Body of pancreas (tissue), 4 donors: ENCODE results near the gene GRIFIN. TPM values are rescaled to one million over a fixed set of nuclear protein-coding genes. Genes with fewer than 3 reads are reported as not detected.
A peak's percentile ranks its signal among the peaks of the same experiment; 100 is the strongest.

Experiments
- ATAC-seq: fragments of 150-250 bp; one replicate; pipeline ENCODE4 v1.9.1; 2016
- DNase-seq, 4 donors: peaks; one replicate each; pipeline ENCODE4 v3.0.0-alpha.2; 2019
- H3K27ac ChIP-seq, 4 donors: fragments of 200-600 bp; sonication (generic); 1 replicate in 3 of 4; 2 replicates in 1 of 4; pipeline versions ENCODE4 v1.5.1 to v1.6.1; 2016 to 2019; ENCODE audit warnings: mild to moderate bottlenecking in 1 of 4, mixed read lengths in 1 of 4, moderate library complexity in 1 of 4
- H3K27me3 ChIP-seq, 2 donors: fragments of 200-600 bp; sonication (generic); one replicate each; pipeline ENCODE4 v1.6.0; 2016; ENCODE audit warnings: mild to moderate bottlenecking in 1 of 2
- H3K36me3 ChIP-seq, 2 donors: fragments of 200-600 bp; sonication (generic); replicated peaks in 1 of 2; 2 replicates each; pipeline ENCODE4 v1.5.1; 2016; ENCODE audit warnings: low read depth in 2 of 2; ENCODE audit not compliant: insufficient read depth in 1 of 2
- H3K4me1 ChIP-seq: fragments of 200-600 bp; sonication (generic); one replicate; pipeline ENCODE4 v1.6.0; 2016
- H3K4me3 ChIP-seq, 2 donors: fragments of 200-600 bp; sonication (generic); 1 replicate in 1 of 2; 2 replicates in 1 of 2; pipeline ENCODE4 v1.5.1; 2016 to 2019
- H3K9me3 ChIP-seq, 3 donors: fragments of 200-600 bp; sonication (generic); 1 replicate in 2 of 3; 2 replicates in 1 of 3; pipeline ENCODE4 v1.5.1; 2016
- POLR2A ChIP-seq, 3 donors: fragments of 450-650 bp; IDR thresholded peaks; one replicate each; pipeline ENCODE4 v1.6.1; 2016; ENCODE audit warnings: antibody characterized with exemption in 3 of 3, mild to moderate bottlenecking in 2 of 3
- WGBS, 2 donors: methylation state at CpG; one replicate each; pipeline ENCODE4 v1.1.5; 2017; 5-methylcytosine and 5-hydroxymethylcytosine counted together
- intact Hi-C: fragments of 100-400 bp; cut with DNase I; formaldehyde crosslinking; loops from one replicate; pipeline ENCODE4 v1.15.1; 2023
- total RNA-seq, 2 donors: library from RNA; depleted of rRNA; stranded (reverse); fragments of >200 nt; gene quantifications; one replicate each; pipeline ENCODE4 v1.1.0, GENCODE V29; 2016
- TF ChIP-seq, protein P1 (sequence below), 7 experiments: fragments of 450-650 bp in 4 of 7; fragments of 200-600 bp in 3 of 7; sonication (generic) in 3 of 7; IDR thresholded peaks; one replicate each; pipeline ENCODE4 v1.5.1; 2016 to 2019; ENCODE audit warnings: antibody characterized with exemption in 7 of 7

The GRIFIN gene
- total RNA-seq, 2 donors from 2014 or later: not detected

- H3K27ac ChIP-seq: peak overlapping the region in 2 of 4 donors; percentile 39 to 80
- peaks cover 27% of the 10 kb centered on the region for H3K4me1 ChIP-seq
- no peaks in the 10 kb centered on the region for H3K9me3 ChIP-seq
- peak; percentile 33 for ATAC-seq
- intact Hi-C loops: no loop called here
- TF ChIP-seq POLR2A (IDR thresholded peaks at IDR 0.05): peak in 1 of 3 donors; percentile 6
- TF ChIP-seq, protein P1, sequence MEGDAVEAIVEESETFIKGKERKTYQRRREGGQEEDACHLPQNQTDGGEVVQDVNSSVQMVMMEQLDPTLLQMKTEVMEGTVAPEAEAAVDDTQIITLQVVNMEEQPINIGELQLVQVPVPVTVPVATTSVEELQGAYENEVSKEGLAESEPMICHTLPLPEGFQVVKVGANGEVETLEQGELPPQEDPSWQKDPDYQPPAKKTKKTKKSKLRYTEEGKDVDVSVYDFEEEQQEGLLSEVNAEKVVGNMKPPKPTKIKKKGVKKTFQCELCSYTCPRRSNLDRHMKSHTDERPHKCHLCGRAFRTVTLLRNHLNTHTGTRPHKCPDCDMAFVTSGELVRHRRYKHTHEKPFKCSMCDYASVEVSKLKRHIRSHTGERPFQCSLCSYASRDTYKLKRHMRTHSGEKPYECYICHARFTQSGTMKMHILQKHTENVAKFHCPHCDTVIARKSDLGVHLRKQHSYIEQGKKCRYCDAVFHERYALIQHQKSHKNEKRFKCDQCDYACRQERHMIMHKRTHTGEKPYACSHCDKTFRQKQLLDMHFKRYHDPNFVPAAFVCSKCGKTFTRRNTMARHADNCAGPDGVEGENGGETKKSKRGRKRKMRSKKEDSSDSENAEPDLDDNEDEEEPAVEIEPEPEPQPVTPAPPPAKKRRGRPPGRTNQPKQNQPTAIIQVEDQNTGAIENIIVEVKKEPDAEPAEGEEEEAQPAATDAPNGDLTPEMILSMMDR (IDR thresholded peaks at IDR 0.05): no peak
- peak in 2 of 4 donors; percentile 53 to 88 for DNase-seq
- H3K27me3 ChIP-seq: no peaks in the 10 kb centered on the region
- 0 to 21% methylated on average over 1 to 27 of the region's 27 CpGs for WGBS, 2 donors
- no peak overlapping the region for H3K4me3 ChIP-seq
- no peaks in the 10 kb centered on the region for H3K36me3 ChIP-seq
Measured at GRCh38 chr7:2510909-2511768, 34.9 kb upstream of the GRIFIN start.

DNA sequence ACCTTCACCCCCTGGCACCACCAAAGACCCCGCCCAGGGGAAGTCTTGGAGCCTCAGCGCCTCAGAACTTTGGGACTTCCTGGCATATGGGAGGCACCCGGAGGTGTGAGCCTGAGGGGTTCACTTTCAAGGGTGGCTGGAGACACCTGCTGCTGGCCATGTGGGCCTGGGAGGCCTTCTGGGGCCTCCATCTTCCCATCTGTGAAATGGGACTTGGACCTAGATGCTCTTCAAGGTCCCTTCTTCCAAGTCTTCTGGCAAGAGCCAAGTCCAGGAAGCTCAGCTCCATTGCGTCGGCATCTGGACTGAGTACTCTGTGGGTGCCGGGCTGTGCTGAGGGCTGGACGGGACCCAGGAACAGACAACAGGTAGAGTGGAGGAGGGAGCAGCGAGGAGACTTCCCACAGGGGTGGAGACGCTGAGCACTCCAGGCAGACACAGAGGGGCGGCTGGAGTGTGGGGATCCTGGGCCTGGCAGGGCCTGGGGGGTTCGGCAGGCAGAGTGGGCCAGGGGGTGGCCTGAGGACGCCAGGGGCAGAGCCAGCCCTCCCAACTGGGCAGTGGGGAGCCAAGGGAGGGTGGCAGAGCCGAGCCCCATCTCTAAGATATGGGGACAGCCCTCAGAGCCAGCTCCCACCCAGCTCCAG lies 34.1 kb upstream of the GRIFIN start:
- ATAC-seq (no peak), DNase-seq (no peak)
- Histone ChIP-seq H3K9me3 (no peaks in the 10 kb centered on the region), H3K36me3 (no peaks in the 10 kb centered on the region), H3K27me3 (no peaks in the 10 kb centered on the region), H3K27ac (peak overlapping the region in 1 of 4 donors; percentile 58), H3K4me3 (no peak overlapping the region), H3K4me1 (peaks cover 27% of the 10 kb centered on the region)
- 80 to 86% methylated on average over 9 to 13 of the region's 13 CpGs for WGBS, 2 donors
- TF ChIP-seq POLR2A (IDR thresholded peaks at IDR 0.05): no peak
- TF ChIP-seq, protein P1 (IDR thresholded peaks at IDR 0.05): no peak
- intact Hi-C loops: no loop called here

DNA sequence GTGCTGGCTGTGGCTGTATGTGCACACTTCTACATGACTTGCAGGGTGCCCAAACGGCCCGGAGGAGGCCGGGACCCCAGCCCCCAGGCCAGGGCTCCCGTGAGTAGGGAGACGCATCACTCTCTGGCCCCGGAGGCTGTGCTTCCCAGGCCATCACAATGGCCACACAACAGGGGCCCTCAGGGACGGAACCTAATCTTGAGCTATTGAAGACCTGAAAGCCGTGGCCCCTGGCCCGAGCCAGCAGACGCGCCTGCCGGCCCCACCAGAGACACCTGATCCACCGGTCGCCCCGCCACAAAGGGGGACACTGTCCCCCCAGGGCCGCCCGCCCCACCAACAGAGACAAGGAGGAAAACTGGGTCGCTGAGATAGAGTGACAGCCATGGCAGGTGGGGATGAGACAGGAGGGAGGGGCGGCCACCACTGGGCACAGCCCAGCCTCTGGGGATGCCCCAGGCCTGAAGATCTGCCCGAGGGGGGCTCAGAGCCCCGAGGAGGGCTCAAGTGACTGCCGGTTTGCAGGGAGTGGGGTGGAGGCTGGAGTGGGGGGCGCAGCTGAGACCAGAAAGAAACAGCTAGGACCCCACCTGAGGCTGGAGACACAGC lies 33.2 kb upstream of the GRIFIN start:
- DNase-seq: no peak
- intact Hi-C loops: no loop called here
- TF ChIP-seq POLR2A (IDR thresholded peaks at IDR 0.05): no peak
- TF ChIP-seq, protein P1 (IDR thresholded peaks at IDR 0.05): no peak
- Histone ChIP-seq H3K9me3 (no peaks in the 10 kb centered on the region), H3K27ac (no peak overlapping the region), H3K4me1 (peaks cover 27% of the 10 kb centered on the region), H3K4me3 (no peak overlapping the region), H3K36me3 (no peaks in the 10 kb centered on the region), H3K27me3 (no peaks in the 10 kb centered on the region)
- no peak for ATAC-seq
- 74% methylated on average over 21 of the region's 23 CpGs; no CpG with 5 or more reads in 1 of the 2 donors for WGBS, 2 donors

GRCh38 chr7:2508327-2509215 lies 32.4 kb upstream of the GRIFIN start:
- Histone ChIP-seq H3K27me3 (no peaks in the 10 kb centered on the region), H3K36me3 (no peaks in the 10 kb centered on the region), H3K4me3 (no peak overlapping the region), H3K4me1 (peaks cover 27% of the 10 kb centered on the region), H3K27ac (peak overlapping the region in 2 of 4 donors; percentile 10 to 33), H3K9me3 (no peaks in the 10 kb centered on the region)
- peak in 3 of 4 donors; percentile 38 to 55 (median 43) for DNase-seq
- TF ChIP-seq, protein P1 (IDR thresholded peaks at IDR 0.05): no peak
- no peak for TF ChIP-seq POLR2A (IDR thresholded peaks at IDR 0.05)
- intact Hi-C loops: no loop called here
- 50 to 63% methylated on average over 9 to 43 of the region's 43 CpGs for WGBS, 2 donors
- ATAC-seq: peak; percentile 28
